T-helper 2 cell treated with Interferon-gamma antibody and Interleukin-4, amounts not matched to agents 5 μg/mL and 100 μg/mL, for 36 hours (primary cell): ENCODE results near the gene SH2D3C.

Experiments used
- DNase-seq: peaks from one replicate; pipeline ENCODE4 v3.0.0; 2021; ENCODE audit warnings: low spot score
- H3K27ac Mint-ChIP-seq: one replicate; pipeline ENCODE4 v1.8.0; 2021; ENCODE audit warnings: mild to moderate bottlenecking, mixed read lengths
- H3K27me3 Mint-ChIP-seq: one replicate; pipeline ENCODE4 v1.8.0; 2021; ENCODE audit warnings: low read depth, mixed read lengths
- H3K36me3 Mint-ChIP-seq: one replicate; pipeline ENCODE4 v1.8.0; 2021; ENCODE audit warnings: low read depth, mixed read lengths
- H3K4me1 Mint-ChIP-seq: one replicate; pipeline ENCODE4 v1.8.0; 2021; ENCODE audit warnings: low read depth, mixed read lengths
- H3K4me3 Mint-ChIP-seq: one replicate; pipeline ENCODE4 v1.8.0; 2022; ENCODE audit warnings: mild to moderate bottlenecking, moderate library complexity, mixed read lengths
- H3K9me3 Mint-ChIP-seq: one replicate; pipeline ENCODE4 v1.8.0; 2021; ENCODE audit warnings: mixed read lengths

The SH2D3C gene

GRCh38 chr9:127712371-127712770 is 66.1 kb downstream of the SH2D3C start:
- no peak for DNase-seq
- no peak overlapping the region for H3K27ac Mint-ChIP-seq
- H3K9me3 Mint-ChIP-seq = peaks cover 3% of the 10 kb centered on the region
- peaks cover 25% of the 10 kb centered on the region for H3K4me1 Mint-ChIP-seq
- no peaks in the 10 kb centered on the region for H3K36me3 Mint-ChIP-seq
- H3K27me3 Mint-ChIP-seq = no peaks in the 10 kb centered on the region
- H3K4me3 Mint-ChIP-seq = no peak overlapping the region

GRCh38 chr9:127711831-127712274 is 66.6 kb downstream of the SH2D3C start:
- no peak overlapping the region for H3K4me3 Mint-ChIP-seq
- H3K27ac Mint-ChIP-seq = no peak overlapping the region
- no peaks in the 10 kb centered on the region for H3K36me3 Mint-ChIP-seq
- peaks cover 3% of the 10 kb centered on the region for H3K9me3 Mint-ChIP-seq
- H3K27me3 Mint-ChIP-seq = no peaks in the 10 kb centered on the region
- no peak for DNase-seq
- peaks cover 25% of the 10 kb centered on the region for H3K4me1 Mint-ChIP-seq

- H3K36me3 Mint-ChIP-seq = no peaks in the 10 kb centered on the region
- H3K4me3 Mint-ChIP-seq = peak overlapping the region; percentile 40
- H3K27me3 Mint-ChIP-seq = no peaks in the 10 kb centered on the region
- peak; percentile 13 for DNase-seq
- peaks cover 24% of the 10 kb centered on the region for H3K4me1 Mint-ChIP-seq
- peaks cover 3% of the 10 kb centered on the region for H3K9me3 Mint-ChIP-seq
- H3K27ac Mint-ChIP-seq = no peak overlapping the region
Measured at GRCh38 chr9:127711226-127711701, 67.2 kb downstream of the SH2D3C start.

GRCh38 chr9:127710204-127710783 is 68.2 kb downstream of the SH2D3C start:
- no peak overlapping the region for H3K4me3 Mint-ChIP-seq
- peaks cover 20% of the 10 kb centered on the region for H3K4me1 Mint-ChIP-seq
- H3K9me3 Mint-ChIP-seq = peaks cover 3% of the 10 kb centered on the region
- no peaks in the 10 kb centered on the region for H3K36me3 Mint-ChIP-seq
- peak overlapping the region; percentile 34 for H3K27ac Mint-ChIP-seq
- H3K27me3 Mint-ChIP-seq = no peaks in the 10 kb centered on the region
- DNase-seq = no peak

GRCh38 chr9:127708952-127709587 is 69.4 kb downstream of the SH2D3C start:
- peaks cover 20% of the 10 kb centered on the region for H3K4me1 Mint-ChIP-seq
- H3K27ac Mint-ChIP-seq = no peak overlapping the region
- DNase-seq = no peak
- H3K36me3 Mint-ChIP-seq = no peaks in the 10 kb centered on the region
- H3K27me3 Mint-ChIP-seq = no peaks in the 10 kb centered on the region
- peaks cover 3% of the 10 kb centered on the region for H3K9me3 Mint-ChIP-seq
- H3K4me3 Mint-ChIP-seq = no peak overlapping the region

- DNase-seq = peak; percentile 12
- no peaks in the 10 kb centered on the region for H3K36me3 Mint-ChIP-seq
- H3K27ac Mint-ChIP-seq = no peak overlapping the region
- peaks cover 3% of the 10 kb centered on the region for H3K9me3 Mint-ChIP-seq
- no peaks in the 10 kb centered on the region for H3K27me3 Mint-ChIP-seq
- peaks cover 20% of the 10 kb centered on the region for H3K4me1 Mint-ChIP-seq
- no peak overlapping the region for H3K4me3 Mint-ChIP-seq
Measured at GRCh38 chr9:127707766-127708165, 70.7 kb downstream of the SH2D3C start.

- no peak within 1 kb of the TSS for H3K4me3 Mint-ChIP-seq
- no peak within 1 kb of the TSS for H3K27ac Mint-ChIP-seq
- peaks cover 20% of the 10 kb centered on the region for H3K4me1 Mint-ChIP-seq
- DNase-seq = no peak
- H3K9me3 Mint-ChIP-seq = peaks cover 3% of the 10 kb centered on the region
- H3K27me3 Mint-ChIP-seq = no peaks in the 10 kb centered on the region
- no peaks in the 10 kb centered on the region for H3K36me3 Mint-ChIP-seq
Measured at GRCh38 chr9:127706836-127707241, 71.6 kb downstream of the SH2D3C start, which contains the start of gene CFAP157. TSS of gene CFAP157 (plus strand) at chr9:127706988. CDS start at chr9:127707032, 44 bp downstream.

GRCh38 chr9:127705577-127706379 is 72.7 kb downstream of the SH2D3C start:
- Mint-ChIP-seq H3K4me1 (peaks cover 10% of the 10 kb centered on the region), H3K4me3 (no peak overlapping the region), H3K27me3 (no peaks in the 10 kb centered on the region), H3K36me3 (no peaks in the 10 kb centered on the region), H3K27ac (no peak overlapping the region), H3K9me3 (peaks cover 3% of the 10 kb centered on the region)
- no peak for DNase-seq

- Mint-ChIP-seq H3K27ac (no peak overlapping the region), H3K4me1 (peaks cover 15% of the 10 kb centered on the region), H3K4me3 (no peak overlapping the region)
Measured at GRCh38 chr9:127703289-127703946, 75.0 kb downstream of the SH2D3C start.

GRCh38 chr9:127700594-127701255 is 77.7 kb downstream of the SH2D3C start:
- H3K27me3 Mint-ChIP-seq = no peaks in the 10 kb centered on the region
- H3K9me3 Mint-ChIP-seq = no peaks in the 10 kb centered on the region
- peaks cover 2% of the 10 kb centered on the region for H3K36me3 Mint-ChIP-seq
- no peak overlapping the region for H3K27ac Mint-ChIP-seq
- DNase-seq = no peak
- no peak overlapping the region for H3K4me3 Mint-ChIP-seq
- H3K4me1 Mint-ChIP-seq = peaks cover 10% of the 10 kb centered on the region

More at GRCh38 chr9:127703289-127703946, 75.0 kb downstream of the SH2D3C start:
- peaks cover under 1% of the 10 kb centered on the region for H3K9me3 Mint-ChIP-seq
- H3K36me3 Mint-ChIP-seq = no peaks in the 10 kb centered on the region
- no peak for DNase-seq
- no peaks in the 10 kb centered on the region for H3K27me3 Mint-ChIP-seq

- Mint-ChIP-seq H3K4me1 (peaks cover 10% of the 10 kb centered on the region), H3K27me3 (no peaks in the 10 kb centered on the region), H3K27ac (no peak overlapping the region), H3K4me3 (peak overlapping the region; percentile 72), H3K36me3 (peaks cover 2% of the 10 kb centered on the region), H3K9me3 (no peaks in the 10 kb centered on the region)
- no peak for DNase-seq
Measured at GRCh38 chr9:127700140-127700539, 78.3 kb downstream of the SH2D3C start.

- H3K36me3 Mint-ChIP-seq = peaks cover 2% of the 10 kb centered on the region
- peak overlapping the region; percentile 72 for H3K4me3 Mint-ChIP-seq
- peak overlapping the region; percentile 67 for H3K27ac Mint-ChIP-seq
Measured at GRCh38 chr9:127698985-127699670, 79.3 kb downstream of the SH2D3C start.

GRCh38 chr9:127698386-127698785 is 80.1 kb downstream of the SH2D3C start:
- no peaks in the 10 kb centered on the region for H3K27me3 Mint-ChIP-seq
- H3K4me1 Mint-ChIP-seq = peaks cover 10% of the 10 kb centered on the region
- no peaks in the 10 kb centered on the region for H3K9me3 Mint-ChIP-seq
- no peak overlapping the region for H3K4me3 Mint-ChIP-seq
- peaks cover 2% of the 10 kb centered on the region for H3K36me3 Mint-ChIP-seq
- DNase-seq = no peak
- H3K27ac Mint-ChIP-seq = no peak overlapping the region

More at GRCh38 chr9:127698985-127699670, 79.3 kb downstream of the SH2D3C start:
- no peaks in the 10 kb centered on the region for H3K9me3 Mint-ChIP-seq
- peaks cover 10% of the 10 kb centered on the region for H3K4me1 Mint-ChIP-seq
- DNase-seq = peak; percentile 86
- H3K27me3 Mint-ChIP-seq = no peaks in the 10 kb centered on the region
